H9 (cell line): ENCODE measurements around the gene PRDM5. TPM values are rescaled to one million over a fixed set of nuclear protein-coding genes. Genes with fewer than 3 reads are reported as not detected.

Experiments used
- DNase-seq: peaks from one replicate; pipeline ENCODE4 v3.0.0-alpha.2; 2017
- H2AFZ ChIP-seq: one replicate; pipeline ENCODE4 v1.6.1; 2013; ENCODE audit warnings: mild to moderate bottlenecking, low read length, control low read depth, moderate library complexity
- H2AK5ac ChIP-seq: 2 replicates; pipeline ENCODE4 v1.6.1; 2013; ENCODE audit warnings: low read length, control low read depth, mixed read lengths; ENCODE audit not compliant: insufficient read length
- H2BK120ac ChIP-seq: one replicate; pipeline ENCODE4 v1.6.1; 2013; ENCODE audit warnings: low read depth, mild to moderate bottlenecking, low read length, control low read depth, inconsistent platforms; ENCODE audit not compliant: poor library complexity, severe bottlenecking
- H2BK12ac ChIP-seq: 2 replicates; pipeline ENCODE4 v1.6.1; 2013; ENCODE audit warnings: low read length, control low read depth, mixed read lengths, low read depth; ENCODE audit not compliant: insufficient read length
- H2BK15ac ChIP-seq: 2 replicates; pipeline ENCODE4 v1.6.1; 2013; ENCODE audit warnings: low read depth, low read length, control low read depth
- H2BK20ac ChIP-seq: one replicate; pipeline ENCODE4 v1.6.1; 2013; ENCODE audit warnings: low read depth, mild to moderate bottlenecking, low read length, control low read depth, inconsistent platforms; ENCODE audit not compliant: poor library complexity, severe bottlenecking
- H2BK5ac ChIP-seq: 2 replicates; pipeline ENCODE4 v1.6.1; 2013; ENCODE audit warnings: low read length, control low read depth, mixed read lengths; ENCODE audit not compliant: insufficient read length
- H3K14ac ChIP-seq: 2 replicates; pipeline ENCODE4 v1.6.1; 2013; ENCODE audit warnings: low read length, control low read depth; ENCODE audit not compliant: insufficient read depth
- H3K18ac ChIP-seq: 2 replicates; pipeline ENCODE4 v1.6.1; 2013; ENCODE audit warnings: low read depth, mild to moderate bottlenecking, mixed read lengths, low read length, control low read depth; ENCODE audit not compliant: insufficient read length
- H3K23ac ChIP-seq: 2 replicates; pipeline ENCODE4 v1.6.1; 2013; ENCODE audit warnings: low read length, control low read depth, mixed read lengths, low read depth; ENCODE audit not compliant: insufficient read length
- H3K23me2 ChIP-seq: 2 replicates; pipeline ENCODE4 v1.6.1; 2013; ENCODE audit warnings: low read depth, mild to moderate bottlenecking, mixed read lengths, low read length, control low read depth; ENCODE audit not compliant: insufficient read length, poor library complexity, severe bottlenecking
- H3K27ac ChIP-seq: 2 replicates; pipeline ENCODE4 v1.5.1; 2013; ENCODE audit warnings: low read length, control low read depth, mixed read lengths, low read depth; ENCODE audit not compliant: insufficient read length
- H3K27me3 ChIP-seq: 2 replicates; pipeline ENCODE4 v1.6.1; 2013; ENCODE audit warnings: low read length, control low read depth, inconsistent platforms; ENCODE audit not compliant: insufficient read depth
- H3K4ac ChIP-seq: 2 replicates; pipeline ENCODE4 v1.6.1; 2013; ENCODE audit warnings: low read depth, mild to moderate bottlenecking, control low read depth, inconsistent platforms, low read length, moderate library complexity
- H3K4me1 ChIP-seq: 2 replicates; pipeline ENCODE4 v1.6.1; 2013; ENCODE audit warnings: low read length, control low read depth, inconsistent platforms; ENCODE audit not compliant: insufficient read depth
- H3K4me2 ChIP-seq: 2 replicates; pipeline ENCODE4 v1.6.1; 2013; ENCODE audit warnings: low read length, control low read depth, mixed read lengths; ENCODE audit not compliant: insufficient read length, insufficient read depth
- H3K56ac ChIP-seq: 2 replicates; pipeline ENCODE4 v1.6.1; 2013; ENCODE audit warnings: low read depth, mild to moderate bottlenecking, mixed read lengths, low read length, control low read depth; ENCODE audit not compliant: insufficient read length
- H3K79me1 ChIP-seq: 2 replicates; pipeline ENCODE4 v1.6.1; 2013; ENCODE audit warnings: low read depth, mild to moderate bottlenecking, moderate library complexity, low read length, control low read depth, inconsistent platforms; ENCODE audit not compliant: insufficient read depth, poor library complexity, severe bottlenecking
- H3K79me2 ChIP-seq: 2 replicates; pipeline ENCODE4 v1.6.1; 2013; ENCODE audit warnings: low read length, control low read depth, inconsistent platforms; ENCODE audit not compliant: insufficient read depth
- H3K9ac ChIP-seq: 2 replicates; pipeline ENCODE4 v1.6.1; 2013; ENCODE audit warnings: low read length, control low read depth, mixed read lengths; ENCODE audit not compliant: insufficient read length; ENCODE audit errors: extremely low read depth
- H3K9me3 ChIP-seq: one replicate; pipeline ENCODE4 v1.6.1; 2013; ENCODE audit warnings: low read depth, low read length, inconsistent platforms; ENCODE audit not compliant: control insufficient read depth
- H3T11ph ChIP-seq: one replicate; pipeline ENCODE4 v1.6.1; 2013; ENCODE audit warnings: mild to moderate bottlenecking, low read length, control low read depth, inconsistent platforms
- H4K20me1 ChIP-seq: one replicate; pipeline ENCODE4 v1.6.1; 2013; ENCODE audit not compliant: control insufficient read depth, insufficient read length, insufficient read depth
- H4K5ac ChIP-seq: 2 replicates; pipeline ENCODE4 v1.6.1; 2013; ENCODE audit warnings: low read depth, mild to moderate bottlenecking, mixed read lengths, low read length, control low read depth; ENCODE audit not compliant: insufficient read length
- H4K8ac ChIP-seq: replicated peaks from 2 replicates; pipeline ENCODE4 v1.6.1; 2013; ENCODE audit warnings: low read length, control low read depth, mixed read lengths, low read depth; ENCODE audit not compliant: insufficient read length
- H4K91ac ChIP-seq: 2 replicates; pipeline ENCODE4 v1.6.1; 2013; ENCODE audit warnings: low read depth, mild to moderate bottlenecking, moderate library complexity, mixed read lengths, low read length, control low read depth; ENCODE audit not compliant: insufficient read length
- H3K27ac Mint-ChIP-seq, 3 experiments: 2 replicates in 2 of 3; 3 replicates in 1 of 3; pipeline ENCODE4 v1.8.0; 2020 to 2021; ENCODE audit warnings: mixed read lengths in 3 of 3, mild to moderate bottlenecking in 1 of 3, moderate library complexity in 1 of 3
- H3K27me3 Mint-ChIP-seq: 2 replicates; pipeline ENCODE4 v1.8.0; 2021; ENCODE audit warnings: low read depth, mild to moderate bottlenecking, moderate library complexity, mixed read lengths
- H3K36me3 Mint-ChIP-seq, 3 experiments: 2 replicates in 2 of 3; 3 replicates in 1 of 3; pipeline ENCODE4 v1.8.0; 2020 to 2021; ENCODE audit warnings: low read depth in 3 of 3, mixed read lengths in 3 of 3; ENCODE audit not compliant: insufficient read depth in 1 of 3
- H3K4me1 Mint-ChIP-seq, 2 experiments: 2 replicates each; pipeline ENCODE4 v1.8.0; 2020; ENCODE audit warnings: mixed read lengths in 2 of 2
- H3K4me3 Mint-ChIP-seq, 2 experiments: 2 replicates in 1 of 2; 3 replicates in 1 of 2; pipeline ENCODE4 v1.8.0; 2020 to 2021; ENCODE audit warnings: mild to moderate bottlenecking in 2 of 2, mixed read lengths in 2 of 2, moderate library complexity in 1 of 2
- H3K9me3 Mint-ChIP-seq, 2 experiments: 2 replicates in 1 of 2; 3 replicates in 1 of 2; pipeline ENCODE4 v1.8.0; 2020; ENCODE audit warnings: mild to moderate bottlenecking in 2 of 2, mixed read lengths in 2 of 2, moderate library complexity in 1 of 2
- CTCF ChIP-seq: fragments of 200-600 bp; sonication (generic); conservative IDR thresholded peaks from 3 replicates; pipeline ENCODE4 v1.8.0; 2021; ENCODE audit warnings: antibody characterized with exemption, mild to moderate bottlenecking
- WGBS: extraction: QIAGEN DNeasy Blood & Tissue Kit; methylation state at CpG from one replicate; pipeline ENCODE4 v1.1.7; 2013; ENCODE audit warnings: missing lambda C conversion rate, low lambda C conversion rate, mixed read lengths; ENCODE audit not compliant: insufficient read length; ENCODE audit errors: extremely low coverage; 5-methylcytosine and 5-hydroxymethylcytosine counted together
- total RNA-seq: library from RNA; stranded (reverse); gene quantifications from 2 replicates; pipeline ENCODE4 v1.2.1, GENCODE V29; 2021

The PRDM5 gene
- total RNA-seq, 1 experiment from 2014 or later: 21.7 TPM

- Histone ChIP-seq H3K79me2 (no peaks in the 10 kb centered on the region), H2BK20ac (no peak overlapping the region), H3K4me1 (no peaks in the 10 kb centered on the region), H2BK15ac (no peak overlapping the region), H3K14ac (no peak overlapping the region), H3K79me1 (no peaks in the 10 kb centered on the region), H2AK5ac (no peak overlapping the region), H4K8ac (no peak overlapping the region), H4K5ac (no peak overlapping the region), H3K27ac (no peak overlapping the region), H4K91ac (no peak overlapping the region), H3K9me3 (no peaks in the 10 kb centered on the region), H2AFZ (no peak overlapping the region), H2BK12ac (no peak overlapping the region), H3K18ac (no peak overlapping the region), H3K27me3 (no peaks in the 10 kb centered on the region), H3K23ac (no peak overlapping the region), H2BK5ac (no peak overlapping the region), H3K4me2 (no peak overlapping the region), H3K23me2 (no peaks in the 10 kb centered on the region), H3T11ph (no peak overlapping the region), H3K9ac (no peak overlapping the region), H4K20me1 (no peaks in the 10 kb centered on the region), H3K56ac (no peak overlapping the region), H2BK120ac (no peak overlapping the region), H3K4ac (no peak overlapping the region)
- no CpG with 5 or more reads among the region's 3 CpGs for WGBS
- no peak overlapping the region for H3K27ac Mint-ChIP-seq
- no peak for TF ChIP-seq CTCF
- no peaks in the 10 kb centered on the region for H3K9me3 Mint-ChIP-seq
- no peak overlapping the region for H3K4me3 Mint-ChIP-seq
- DNase-seq: no peak
- H3K27me3 Mint-ChIP-seq: no peaks in the 10 kb centered on the region
- no peaks in the 10 kb centered on the region for H3K4me1 Mint-ChIP-seq
- H3K36me3 Mint-ChIP-seq: peaks cover 4 to 5% (median 4%) of the 10 kb centered on the region in 3 experiments; a peak in 6 of 7 replicates
Measured at GRCh38 chr4:120763650-120764049, 158.9 kb downstream of the PRDM5 start.
